T-cell (primary cell): ENCODE measurements around the gene GTF3C4. TPM values are rescaled to one million over a fixed set of nuclear protein-coding genes. Genes with fewer than 3 reads are reported as not detected.

Experiments
- ATAC-seq, 4 experiments: fragments of 200-7000 bp in 3 of 4; fragments of 150-1000 bp in 1 of 4; cut with Tn5 transposase; replicated peaks in 1 of 4; 1 replicate in 3 of 4; 2 replicates in 1 of 4; pipeline ENCODE4 v1.10.0; 2021; ENCODE audit warnings: moderate library complexity in 3 of 4, mild to moderate bottlenecking in 2 of 4, moderate number of reproducible peaks in 1 of 4
- CTCF ChIA-PET, 2 donors: fragments of 300-600 bp; sonication (Branson Sonifier 250); formaldehyde crosslinking; loops; one replicate each; lab custom pipeline; 2022; ENCODE audit warnings: antibody characterized with exemption in 2 of 2; lab: Charles Lee
- POLR2A ChIA-PET, 2 donors: fragments of 300-600 bp; sonication (Branson Sonifier 250); formaldehyde crosslinking; loops; one replicate each; lab custom pipeline; 2022; ENCODE audit warnings: antibody characterized with exemption in 2 of 2; lab: Charles Lee
- DNase-seq, 35 experiments: peaks; one replicate each; pipeline versions ENCODE4 v3.0.0 to v3.0.0-alpha.2; 2013 to 2023
- H3K27ac ChIP-seq: one replicate; pipeline ENCODE4 v1.5.1; 2013; ENCODE audit warnings: low read length
- H3K27me3 ChIP-seq, 2 experiments: replicated peaks in 1 of 2; 1 replicate in 1 of 2; 2 replicates in 1 of 2; pipeline versions ENCODE4 v1.6.1 to v1.7.0; 2013; ENCODE audit warnings: low read length in 1 of 2, mixed read lengths in 1 of 2; ENCODE audit not compliant: control insufficient read depth in 2 of 2, insufficient read depth in 2 of 2; ENCODE audit errors: extremely low read depth in 1 of 2
- H3K36me3 ChIP-seq, 2 donors: 1 replicate in 1 of 2; 2 replicates in 1 of 2; pipeline versions ENCODE4 v1.6.1 to v1.7.0; 2013; ENCODE audit warnings: low read length in 1 of 2; ENCODE audit not compliant: control insufficient read depth in 2 of 2, insufficient read depth in 1 of 2; ENCODE audit errors: extremely low read depth in 1 of 2
- H3K4me1 ChIP-seq, 2 experiments: 1 replicate in 1 of 2; 2 replicates in 1 of 2; pipeline versions ENCODE4 v1.6.1 to v1.7.0; 2013; ENCODE audit warnings: low read length in 2 of 2, mixed read lengths in 1 of 2; ENCODE audit not compliant: insufficient read depth in 2 of 2, control insufficient read depth in 1 of 2; ENCODE audit errors: extremely low read depth in 1 of 2
- H3K4me3 ChIP-seq, 2 donors: 1 replicate in 1 of 2; 2 replicates in 1 of 2; pipeline versions ENCODE4 v1.5.1 to v1.7.0; 2013; ENCODE audit warnings: mild to moderate bottlenecking in 2 of 2, low read length in 1 of 2, moderate library complexity in 1 of 2; ENCODE audit not compliant: control insufficient read depth in 1 of 2; ENCODE audit errors: extremely low read depth in 1 of 2
- H3K9me3 ChIP-seq: 2 replicates; pipeline ENCODE4 v1.7.0; 2013
- H3K27ac Mint-ChIP-seq, 2 donors: one replicate each; pipeline ENCODE4 v1.8.0; 2020 to 2021; ENCODE audit warnings: mild to moderate bottlenecking in 2 of 2, mixed read lengths in 2 of 2
- H3K27me3 Mint-ChIP-seq, 2 donors: one replicate each; pipeline ENCODE4 v1.8.0; 2021 to 2022; ENCODE audit warnings: mixed read lengths in 2 of 2
- H3K36me3 Mint-ChIP-seq: one replicate; pipeline ENCODE4 v1.8.0; 2021; ENCODE audit warnings: mixed read lengths
- H3K4me1 Mint-ChIP-seq, 3 donors: one replicate each; pipeline ENCODE4 v1.8.0; 2020 to 2022; ENCODE audit warnings: mixed read lengths in 3 of 3, mild to moderate bottlenecking in 1 of 3
- H3K4me3 Mint-ChIP-seq, 3 donors: one replicate each; pipeline ENCODE4 v1.8.0; 2020 to 2022; ENCODE audit warnings: mild to moderate bottlenecking in 3 of 3, mixed read lengths in 3 of 3, moderate library complexity in 3 of 3
- H3K9me3 Mint-ChIP-seq, 3 donors: one replicate each; pipeline ENCODE4 v1.8.0; 2020 to 2022; ENCODE audit warnings: mixed read lengths in 3 of 3
- WGBS: methylation state at CpG from one replicate; pipeline ENCODE4 v1.1.5; 2013; ENCODE audit warnings: missing lambda C conversion rate; ENCODE audit not compliant: insufficient coverage; 5-methylcytosine and 5-hydroxymethylcytosine counted together
- total RNA-seq, 35 experiments: library from RNA in 6 of 35; stranded (reverse) in 6 of 35; fragments of 120-200 nt in 1 of 35; gene quantifications; one replicate each; pipeline versions ENCODE4 v1.2.1 to v1.2.4 and lab custom pipeline; 2013 to 2026

The GTF3C4 gene
- total RNA-seq, 5 donors from 2014 or later (not counting 1 experiment from before 2014, with no cell fraction given): 8.9 to 14.2 (median 13.2) TPM

GRCh38 chr9:132679946-132680625 is 9.8 kb downstream of the GTF3C4 start:
- Histone ChIP-seq H3K36me3 (peaks cover 7 to 49% of the 10 kb centered on the region in 2 donors), H3K27me3 (no peaks in the 10 kb centered on the region), H3K27ac (no peak overlapping the region), H3K9me3 (no peaks in the 10 kb centered on the region), H3K4me1 (no peaks in the 10 kb centered on the region), H3K4me3 (no peak overlapping the region)
- POLR2A ChIA-PET: no interaction called here
- no peak overlapping the region for H3K27ac Mint-ChIP-seq
- no peaks in the 10 kb centered on the region for H3K27me3 Mint-ChIP-seq
- CTCF ChIA-PET: interaction anchor here in 1 of 2 donors (0.6 kb wide), 1 partner anchor 90 kb away, joined by 3 read pairs; no protein-coding TSS in a partner anchor
- H3K36me3 Mint-ChIP-seq: peaks cover 43% of the 10 kb centered on the region
- ATAC-seq (no peak), DNase-seq (no peak)
- H3K4me1 Mint-ChIP-seq: peaks cover 22 to 33% (median 31%) of the 10 kb centered on the region in 3 donors
- no peaks in the 10 kb centered on the region for H3K9me3 Mint-ChIP-seq
- no CpG with 5 or more reads among the region's 3 CpGs for WGBS
- no peak overlapping the region for H3K4me3 Mint-ChIP-seq

GRCh38 chr9:132681561-132681960 is 11.3 kb downstream of the GTF3C4 start:
- ChIA-PET CTCF (interaction anchor here in 1 of 2 donors (0.7 kb wide), 2 partner anchors 984 to 1554 kb away, joined by 3 to 7 read pairs; no protein-coding TSS in a partner anchor), POLR2A (no interaction called here)
- H3K4me3 Mint-ChIP-seq: no peak overlapping the region
- WGBS: 100% methylated on average over 1 of the region's 5 CpGs
- H3K36me3 Mint-ChIP-seq: peaks cover 51% of the 10 kb centered on the region
- Histone ChIP-seq H3K36me3 (peaks cover 7 to 64% of the 10 kb centered on the region in 2 donors), H3K9me3 (no peaks in the 10 kb centered on the region), H3K27me3 (no peaks in the 10 kb centered on the region), H3K27ac (no peak overlapping the region), H3K4me3 (no peak overlapping the region), H3K4me1 (no peaks in the 10 kb centered on the region)
- H3K27ac Mint-ChIP-seq: no peak overlapping the region
- ATAC-seq: no peak
- no peaks in the 10 kb centered on the region for H3K27me3 Mint-ChIP-seq
- peaks cover 15 to 27% (median 27%) of the 10 kb centered on the region in 3 donors for H3K4me1 Mint-ChIP-seq
- DNase-seq: no peak
- no peaks in the 10 kb centered on the region for H3K9me3 Mint-ChIP-seq

GRCh38 chr9:132683873-132684272 is 13.6 kb downstream of the GTF3C4 start:
- DNase-seq (no peak), ATAC-seq (no peak)
- no peak overlapping the region for H3K27ac ChIP-seq
- H3K9me3 ChIP-seq: no peaks in the 10 kb centered on the region
- no peaks in the 10 kb centered on the region for H3K4me1 ChIP-seq
- H3K36me3 Mint-ChIP-seq: peaks cover 55% of the 10 kb centered on the region
- peaks cover 11 to 19% (median 16%) of the 10 kb centered on the region in 3 donors for H3K4me1 Mint-ChIP-seq
- ChIA-PET CTCF (no interaction called here), POLR2A (no interaction called here)
- no CpG with 5 or more reads among the region's 1 CpG for WGBS
- H3K4me3 Mint-ChIP-seq: no peak overlapping the region
- H3K27me3 Mint-ChIP-seq: no peaks in the 10 kb centered on the region
- H3K9me3 Mint-ChIP-seq: no peaks in the 10 kb centered on the region
- H3K4me3 ChIP-seq: no peak overlapping the region
- H3K27ac Mint-ChIP-seq: no peak overlapping the region
- no peaks in the 10 kb centered on the region for H3K27me3 ChIP-seq
- H3K36me3 ChIP-seq: peaks cover 0 to 74% of the 10 kb centered on the region in 2 donors

GRCh38 chr9:132690696-132691095 is 20.4 kb downstream of the GTF3C4 start:
- no peaks in the 10 kb centered on the region for H3K27me3 ChIP-seq
- Mint-ChIP-seq H3K4me3 (no peak overlapping the region), H3K4me1 (peaks cover 0 to 5% (median 4%) of the 10 kb centered on the region in 3 donors), H3K27ac (no peak overlapping the region), H3K9me3 (peaks cover 0 to 5% (median 3%) of the 10 kb centered on the region in 3 donors), H3K36me3 (peaks cover 56% of the 10 kb centered on the region), H3K27me3 (no peaks in the 10 kb centered on the region)
- H3K27ac ChIP-seq: no peak overlapping the region
- H3K4me3 ChIP-seq: no peak overlapping the region
- CTCF ChIA-PET: no interaction called here
- ATAC-seq (no peak), DNase-seq (no peak)
- H3K36me3 ChIP-seq: peaks cover 3 to 54% of the 10 kb centered on the region in 2 donors
- peaks cover 0 to 2% of the 10 kb centered on the region in 2 experiments for H3K4me1 ChIP-seq
- H3K9me3 ChIP-seq: no peaks in the 10 kb centered on the region
- POLR2A ChIA-PET: no interaction called here
- whole genome bisulfite sequencing: no CpG with 5 or more reads among the region's 1 CpG

GRCh38 chr9:132694144-132694543 is 23.9 kb downstream of the GTF3C4 start:
- H3K27me3 ChIP-seq: no peaks in the 10 kb centered on the region
- Mint-ChIP-seq H3K36me3 (peaks cover 34% of the 10 kb centered on the region), H3K27ac (no peak overlapping the region), H3K4me3 (no peak overlapping the region), H3K9me3 (peaks cover 0 to 33% (median 25%) of the 10 kb centered on the region in 3 donors), H3K4me1 (peaks cover 0 to 5% (median 4%) of the 10 kb centered on the region in 3 donors), H3K27me3 (peaks cover 3% of the 10 kb centered on the region in 2 donors)
- H3K4me3 ChIP-seq: no peak overlapping the region
- H3K9me3 ChIP-seq: no peaks in the 10 kb centered on the region
- peak in 3 of 4 experiments; percentile 62 to 75 (median 70) for ATAC-seq
- no CpG with 5 or more reads among the region's 2 CpGs for WGBS
- no peak overlapping the region for H3K27ac ChIP-seq
- peaks cover 0 to 2% of the 10 kb centered on the region in 2 experiments for H3K4me1 ChIP-seq
- peak in 6 of 35 experiments; percentile 2 to 49 (median 6) for DNase-seq
- H3K36me3 ChIP-seq: peaks cover 3 to 21% of the 10 kb centered on the region in 2 donors
- ChIA-PET CTCF (no interaction called here), POLR2A (interaction anchor here in 1 of 2 donors (0.5 kb wide), 1 partner anchor 25 kb away, joined by 7 read pairs; no protein-coding TSS in a partner anchor)

- Histone ChIP-seq H3K27ac (no peak overlapping the region), H3K27me3 (no peaks in the 10 kb centered on the region), H3K9me3 (no peaks in the 10 kb centered on the region), H3K4me1 (peaks cover 0 to 2% of the 10 kb centered on the region in 2 experiments), H3K4me3 (no peak overlapping the region), H3K36me3 (no peaks in the 10 kb centered on the region)
- H3K4me3 Mint-ChIP-seq: no peak overlapping the region
- DNase-seq (no peak), ATAC-seq (no peak)
- POLR2A ChIA-PET: no interaction called here
- H3K27ac Mint-ChIP-seq: no peak overlapping the region
- peaks cover 0 to 5% (median 4%) of the 10 kb centered on the region in 3 donors for H3K4me1 Mint-ChIP-seq
- peaks cover 3% of the 10 kb centered on the region in 2 donors for H3K27me3 Mint-ChIP-seq
- H3K9me3 Mint-ChIP-seq: peaks cover 0 to 33% (median 25%) of the 10 kb centered on the region in 3 donors
- peaks cover 11% of the 10 kb centered on the region for H3K36me3 Mint-ChIP-seq
- CTCF ChIA-PET: no interaction called here
Observed at GRCh38 chr9:132697230-132697629, 27.0 kb downstream of the GTF3C4 start.
